HG03039 (cell line): ENCODE data around the gene LBHD1.
"Not testable (repeated sequence)": the region's sequence is repeated elsewhere in the genome, so short reads cannot be mapped to it uniquely, and the experiment has no call there.

ENCODE experiments used
- ATAC-seq: cut with Tn5 transposase; IDR thresholded peaks from one replicate; pipeline ENCODE4 v1.9.1; 2021; ENCODE audit warnings: mild to moderate bottlenecking, moderate library complexity; ENCODE audit not compliant: unreplicated experiment

The LBHD1 gene

DNA sequence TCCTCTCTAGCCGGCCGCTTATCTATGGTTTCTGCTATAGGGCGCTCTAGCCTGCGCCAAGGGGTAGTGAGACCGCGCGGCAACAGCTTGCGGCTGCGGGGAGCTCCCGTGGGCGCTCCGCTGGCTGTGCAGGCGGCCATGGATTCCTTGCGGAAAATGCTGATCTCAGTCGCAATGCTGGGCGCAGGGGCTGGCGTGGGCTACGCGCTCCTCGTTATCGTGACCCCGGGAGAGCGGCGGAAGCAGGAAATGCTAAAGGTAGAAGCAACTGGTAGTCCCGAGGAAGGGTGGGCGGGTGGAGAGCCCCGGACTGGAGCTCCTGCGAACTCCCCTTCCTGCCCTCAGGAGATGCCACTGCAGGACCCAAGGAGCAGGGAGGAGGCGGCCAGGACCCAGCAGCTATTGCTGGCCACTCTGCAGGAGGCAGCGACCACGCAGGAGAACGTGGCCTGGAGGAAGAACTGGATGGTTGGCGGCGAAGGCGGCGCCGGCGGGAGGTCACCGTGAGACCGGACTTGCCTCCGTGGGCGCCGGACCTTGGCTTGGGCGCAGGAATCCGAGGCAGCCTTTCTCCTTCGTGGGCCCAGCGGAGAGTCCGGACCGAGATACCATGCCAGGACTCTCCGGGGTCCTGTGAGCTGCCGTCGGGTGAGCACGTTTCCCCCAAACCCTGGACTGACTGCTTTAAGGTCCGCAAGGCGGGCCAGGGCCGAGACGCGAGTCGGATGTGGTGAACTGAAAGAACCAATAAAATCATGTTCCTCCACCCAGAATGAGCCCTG, at the start of gene LBHD1, which contains the start of gene UQCC3:
Gene LBHD1, minus strand, starts transcription at position 660 of the 782 bp plus-strand sequence. CDS start 2,236 bp downstream, outside the sequence.
Gene UQCC3, plus strand, starts transcription at position 66 of the 782 bp plus-strand sequence. Its CDS starts 73 bp downstream, at position 139.
- ATAC-seq, result peak; percentile 37

- no peak for ATAC-seq
Measured at GRCh38 chr11:62719302-62719978, 47.4 kb upstream of the LBHD1 start.

DNA sequence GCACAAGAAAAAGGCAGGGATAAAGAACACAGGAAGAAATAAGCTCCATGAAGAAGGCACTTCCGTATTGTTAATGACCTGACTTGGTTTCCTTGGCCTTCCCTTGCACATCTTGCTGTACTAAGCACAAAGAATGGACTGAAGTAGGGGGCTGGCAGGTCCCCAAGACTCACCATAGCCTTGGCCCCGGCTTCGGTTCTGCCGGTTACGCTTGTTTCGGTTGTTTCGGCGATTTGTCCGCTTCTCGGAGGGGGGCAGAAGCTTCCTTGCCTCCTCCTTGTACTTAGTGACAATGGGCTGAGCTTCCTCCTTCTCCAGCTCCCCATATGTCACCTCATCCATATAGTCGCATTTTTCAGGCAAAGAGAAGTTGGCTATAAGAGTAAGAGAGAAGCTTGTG, 44.7 kb upstream of the LBHD1 start:
- no peak for ATAC-seq

- no peak for ATAC-seq
Measured at GRCh38 chr11:62716206-62716605, 44.1 kb upstream of the LBHD1 start.

- ATAC-seq, result no peak
Measured at GRCh38 chr11:62715150-62716130, 43.4 kb upstream of the LBHD1 start.

DNA sequence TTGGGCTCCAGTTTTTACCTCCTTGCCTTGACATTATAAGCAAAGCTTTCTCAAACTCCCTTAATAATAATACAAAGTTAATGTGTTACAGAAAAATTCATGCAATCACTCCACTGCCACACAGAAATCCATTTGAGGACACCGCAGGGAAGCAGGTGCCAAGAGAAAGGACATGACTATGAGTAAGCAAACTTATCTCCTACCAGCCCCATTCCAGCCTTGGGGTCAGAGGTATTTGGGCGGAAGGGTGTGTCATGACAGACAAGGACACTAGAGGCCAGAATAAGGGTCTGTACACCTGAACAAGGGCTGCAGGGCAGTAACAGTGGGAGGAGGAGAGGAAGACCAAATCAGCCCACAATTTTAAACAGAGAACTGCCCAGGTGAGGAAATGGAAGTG, 41.3 kb upstream of the LBHD1 start:
- no peak for ATAC-seq

DNA sequence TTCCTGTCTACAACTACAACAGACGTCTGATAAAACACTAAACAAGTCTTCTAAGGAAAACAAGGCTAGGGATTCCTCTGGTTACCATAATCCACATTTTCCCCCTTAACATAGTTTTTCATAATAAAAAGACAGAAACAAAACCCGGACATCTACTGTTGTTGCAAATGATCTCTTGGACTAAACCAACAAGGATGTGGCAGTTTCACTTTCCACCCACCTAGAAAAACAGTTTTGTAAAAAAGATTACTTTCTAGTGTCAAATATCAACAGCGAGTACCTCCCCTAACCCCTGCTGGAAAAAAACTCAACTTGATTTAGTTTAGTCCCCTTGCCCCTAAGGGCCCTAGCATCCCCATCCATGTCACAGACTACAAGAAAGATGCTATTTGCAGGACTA, 40.8 kb upstream of the LBHD1 start:
- no peak for ATAC-seq

DNA sequence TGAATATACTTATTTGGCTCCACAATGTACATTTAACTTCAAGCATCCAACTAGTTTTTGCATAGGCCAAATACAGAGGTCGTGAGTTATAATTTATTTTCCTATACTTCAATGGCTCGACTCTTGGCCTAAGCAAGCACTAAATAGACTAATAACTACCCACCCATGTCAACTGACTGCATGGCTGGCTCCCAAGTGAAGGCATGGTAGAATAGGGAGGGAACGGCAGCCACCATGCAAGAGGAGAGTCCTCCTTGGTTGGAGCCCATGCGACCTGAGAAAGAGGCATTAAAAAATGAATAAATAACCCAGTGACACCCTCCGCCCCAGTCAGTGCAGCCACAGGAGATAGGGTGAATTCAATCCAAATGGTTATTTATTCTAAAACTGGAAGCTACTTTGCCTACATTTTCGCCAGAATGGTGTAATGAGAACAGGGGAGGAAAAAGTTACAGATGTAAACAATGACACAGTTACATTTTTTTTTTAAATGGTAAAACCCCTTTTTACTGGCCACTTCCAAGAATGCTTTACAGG, 40.3 kb upstream of the LBHD1 start:
- no peak for ATAC-seq

DNA sequence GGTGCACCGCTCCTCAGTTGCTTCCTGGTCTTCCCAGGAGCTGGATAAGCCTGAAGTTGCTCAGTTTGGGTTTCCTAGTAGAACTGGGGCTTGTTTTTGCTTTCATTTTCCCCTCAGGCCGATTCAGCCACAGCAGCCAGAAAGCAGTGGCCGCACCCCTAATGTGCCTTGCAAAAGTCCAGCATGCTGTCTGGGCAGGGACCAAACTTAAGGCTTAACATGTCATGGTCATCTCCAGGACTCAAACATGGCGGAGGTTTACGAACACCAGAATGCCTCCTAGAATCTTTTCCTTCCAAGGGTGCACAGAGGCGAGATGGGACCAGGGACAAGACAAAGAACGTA, 37.9 kb upstream of the LBHD1 start:
- ATAC-seq, result no peak

GRCh38 chr11:62709247-62710000, 37.4 kb upstream of the LBHD1 start:
- ATAC-seq, result peak; percentile 44

- no peak for ATAC-seq
Measured at GRCh38 chr11:62708793-62709192, 36.7 kb upstream of the LBHD1 start.

- no peak for ATAC-seq
Measured at GRCh38 chr11:62708392-62708791, 36.3 kb upstream of the LBHD1 start.

GRCh38 chr11:62707277-62707861, 35.3 kb upstream of the LBHD1 start, which contains the start of the genes BSCL2 and GNG3:
Gene BSCL2, minus strand, starts transcription at chr11:62707424. Its CDS starts 229 bp downstream, at chr11:62707195.
Gene GNG3, plus strand, starts transcription at chr11:62707676. Its CDS starts 620 bp downstream, at chr11:62708296.
- no peak for ATAC-seq

- no peak for ATAC-seq
Measured at GRCh38 chr11:62706850-62707247, 34.8 kb upstream of the LBHD1 start.

DNA sequence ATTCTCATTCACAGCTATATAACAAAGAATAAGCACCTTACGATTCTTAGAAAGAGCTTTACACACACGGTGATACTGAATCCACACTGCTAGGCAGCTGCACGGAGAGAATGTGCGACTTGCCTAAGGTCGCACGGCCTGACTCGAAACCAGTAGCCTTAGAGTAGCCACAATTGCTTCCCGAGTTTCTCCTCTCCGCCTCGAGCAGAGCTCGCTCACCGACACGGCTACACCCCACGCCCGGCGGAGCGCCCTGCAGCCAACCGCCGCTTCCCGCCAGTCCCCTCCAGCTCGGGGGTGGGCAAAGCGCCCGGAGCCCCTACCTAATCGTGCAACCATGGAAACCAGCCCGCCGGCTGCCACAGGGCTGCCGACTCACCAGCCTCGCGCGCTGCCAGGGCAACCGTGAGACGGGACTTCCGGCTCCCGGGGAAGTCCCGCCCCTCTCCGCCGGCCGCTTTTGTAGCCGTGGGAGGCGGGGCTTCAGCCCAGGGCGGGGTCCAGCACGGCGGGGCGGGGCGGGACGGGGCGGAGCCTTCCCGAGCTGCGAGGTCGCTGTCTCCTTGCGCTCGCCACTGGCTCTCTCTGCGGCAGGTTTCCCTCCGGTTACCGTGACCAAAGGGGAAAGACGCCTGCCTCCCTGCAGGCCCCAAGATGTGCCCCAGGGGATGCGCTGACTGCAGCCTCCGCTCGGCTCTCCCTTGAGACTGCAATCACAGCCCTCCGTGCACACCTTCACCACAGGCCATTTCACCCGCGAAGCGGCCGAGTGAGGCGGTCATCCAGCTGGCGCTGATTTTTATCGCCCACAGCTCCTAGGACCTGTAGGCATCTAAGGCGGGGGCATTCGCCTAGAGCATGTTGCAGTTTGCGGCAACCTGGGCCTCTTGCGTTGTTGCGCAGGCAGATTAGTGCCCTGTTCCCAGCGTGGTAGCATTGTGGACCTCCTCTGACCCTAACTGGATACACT, 34.1 kb upstream of the LBHD1 start:
- peak; percentile 53 for ATAC-seq

GRCh38 chr11:62705413-62705812, 33.3 kb upstream of the LBHD1 start:
- no peak for ATAC-seq

DNA sequence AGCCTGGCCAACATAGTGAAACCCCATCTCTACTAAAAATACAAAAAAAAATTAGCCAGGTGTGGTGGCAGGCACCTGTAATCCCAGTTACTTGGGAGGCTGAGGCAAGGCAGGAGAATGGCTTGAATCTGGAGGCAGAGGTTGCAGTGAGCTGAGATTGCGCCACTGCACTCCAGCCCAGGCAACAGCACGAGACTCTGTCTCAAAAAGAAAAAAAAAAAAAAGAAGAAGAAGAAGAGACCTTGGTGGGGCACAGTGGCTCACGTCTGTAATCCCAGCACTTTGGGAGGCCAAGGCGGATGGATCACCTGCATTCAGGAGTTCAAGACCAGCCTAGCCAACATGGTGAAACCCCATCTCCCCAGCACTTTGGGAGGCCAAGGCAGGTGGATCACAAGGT, 31.9 kb upstream of the LBHD1 start:
- ATAC-seq, result not testable (repeated sequence)

- no peak for ATAC-seq
Measured at GRCh38 chr11:62702246-62702645, 30.2 kb upstream of the LBHD1 start.
